HG03354 (cell line): Measurements from ENCODE around the gene INPP5E.

Source experiments
- ATAC-seq: cut with Tn5 transposase; IDR thresholded peaks from one replicate; pipeline ENCODE4 v1.9.1; 2021; ENCODE audit warnings: mild to moderate bottlenecking; ENCODE audit not compliant: unreplicated experiment, poor library complexity, severe bottlenecking

Gene INPP5E

GRCh38 chr9:136474021-136474640 is 34.5 kb upstream of the INPP5E start:
- ATAC-seq = no peak

- no peak for ATAC-seq
Observed at GRCh38 chr9:136473354-136473721, 33.7 kb upstream of the INPP5E start.

GRCh38 chr9:136472640-136473353 is 33.2 kb upstream of the INPP5E start:
- ATAC-seq = no peak

- ATAC-seq = no peak
Observed at GRCh38 chr9:136471802-136472487, 32.3 kb upstream of the INPP5E start.

GRCh38 chr9:136470792-136471469 is 31.3 kb upstream of the INPP5E start:
- no peak for ATAC-seq

GRCh38 chr9:136470356-136470755 is 30.7 kb upstream of the INPP5E start:
- no peak for ATAC-seq

- no peak for ATAC-seq
Observed at GRCh38 chr9:136467766-136468165, 28.1 kb upstream of the INPP5E start.

- no peak for ATAC-seq
Observed at GRCh38 chr9:136466155-136466541, 26.5 kb upstream of the INPP5E start.

GRCh38 chr9:136465500-136466154 is 26.0 kb upstream of the INPP5E start:
- ATAC-seq = no peak

GRCh38 chr9:136464241-136464640 is 24.6 kb upstream of the INPP5E start:
- no peak for ATAC-seq

GRCh38 chr9:136463578-136463977 is 23.9 kb upstream of the INPP5E start:
- no peak for ATAC-seq

- no peak for ATAC-seq
Observed at GRCh38 chr9:136462664-136463063, 23.0 kb upstream of the INPP5E start.

- ATAC-seq = no peak
Observed at GRCh38 chr9:136460772-136461325, 21.2 kb upstream of the INPP5E start.

- no peak for ATAC-seq
Observed at GRCh38 chr9:136459425-136459824, 19.8 kb upstream of the INPP5E start.

GRCh38 chr9:136457326-136457725 is 17.7 kb upstream of the INPP5E start:
- ATAC-seq = no peak

GRCh38 chr9:136456258-136456657 is 16.6 kb upstream of the INPP5E start:
- ATAC-seq = no peak

- no peak for ATAC-seq
Observed at GRCh38 chr9:136455043-136456002, 15.7 kb upstream of the INPP5E start.

GRCh38 chr9:136454026-136454796 is 14.6 kb upstream of the INPP5E start:
- ATAC-seq = no peak
